Lower leg skin (tissue), 4 donors: ENCODE measurements around the gene USB1. TPM values are rescaled to one million over a fixed set of nuclear protein-coding genes. Genes with fewer than 3 reads are reported as not detected.

Source experiments
- DNase-seq, 2 donors: peaks; one replicate each; pipeline ENCODE4 v3.0.0-alpha.2; 2019; ENCODE audit warnings: low spot score in 2 of 2
- H3K4me3 ChIP-seq: fragments of 200-600 bp; sonication (generic); 2 replicates; pipeline ENCODE4 v1.5.1; 2017; ENCODE audit warnings: mild to moderate bottlenecking, low read depth; ENCODE audit not compliant: poor library complexity, severe bottlenecking
- POLR2A ChIP-seq, 2 donors: fragments of 450-650 bp; IDR thresholded peaks; one replicate each; pipeline ENCODE4 v1.6.1; 2016 to 2017; ENCODE audit warnings: antibody characterized with exemption in 2 of 2, mild to moderate bottlenecking in 1 of 2, moderate library complexity in 1 of 2
- WGBS, 2 donors: methylation state at CpG; one replicate each; pipeline ENCODE4 v1.1.5; 2018; 5-methylcytosine and 5-hydroxymethylcytosine counted together
- intact Hi-C: fragments of 100-400 bp; cut with DNase I; formaldehyde crosslinking; loops from one replicate; pipeline ENCODE4 v1.15.0; 2023; ENCODE audit warnings: low total_unique reads
- total RNA-seq, 4 donors: library from RNA; depleted of rRNA; stranded (reverse); fragments of >200 nt; gene quantifications; one replicate each; pipeline ENCODE4 v1.1.0, GENCODE V29; 2016
- TF ChIP-seq, protein P1 (sequence below), 3 donors: fragments of 450-650 bp; IDR thresholded peaks; one replicate each; pipeline ENCODE4 v1.5.1; 2016; ENCODE audit warnings: antibody characterized with exemption in 3 of 3, mild to moderate bottlenecking in 3 of 3, moderate library complexity in 2 of 3

The USB1 gene
- total RNA-seq, 4 donors from 2014 or later: 13.3 to 34.2 (median 23.3) TPM

DNA sequence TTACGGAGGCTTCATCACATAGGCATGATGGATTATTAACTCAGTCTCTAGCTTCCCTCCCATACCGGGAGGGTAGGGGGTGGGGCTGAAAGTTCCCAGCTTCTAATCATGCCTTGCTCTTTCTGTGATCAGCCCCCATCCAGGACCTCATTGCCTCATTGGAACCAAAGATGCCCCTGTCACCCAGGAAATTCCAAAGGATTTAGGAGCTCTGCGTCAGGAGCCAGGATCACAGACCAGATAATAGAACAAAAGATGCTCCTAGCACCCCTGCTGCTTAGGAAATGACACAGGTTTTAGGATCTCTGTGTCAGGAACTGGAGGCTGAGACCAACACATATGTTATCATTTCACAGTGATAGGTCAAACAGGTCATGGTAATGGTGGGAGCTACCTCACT is 9.7 kb downstream of the USB1 start:
- intact Hi-C loops: no loop called here
- no peak for DNase-seq
- no peak overlapping the region for H3K4me3 ChIP-seq
- no peak for TF ChIP-seq POLR2A (IDR thresholded peaks at IDR 0.05)
- TF ChIP-seq, protein P1, sequence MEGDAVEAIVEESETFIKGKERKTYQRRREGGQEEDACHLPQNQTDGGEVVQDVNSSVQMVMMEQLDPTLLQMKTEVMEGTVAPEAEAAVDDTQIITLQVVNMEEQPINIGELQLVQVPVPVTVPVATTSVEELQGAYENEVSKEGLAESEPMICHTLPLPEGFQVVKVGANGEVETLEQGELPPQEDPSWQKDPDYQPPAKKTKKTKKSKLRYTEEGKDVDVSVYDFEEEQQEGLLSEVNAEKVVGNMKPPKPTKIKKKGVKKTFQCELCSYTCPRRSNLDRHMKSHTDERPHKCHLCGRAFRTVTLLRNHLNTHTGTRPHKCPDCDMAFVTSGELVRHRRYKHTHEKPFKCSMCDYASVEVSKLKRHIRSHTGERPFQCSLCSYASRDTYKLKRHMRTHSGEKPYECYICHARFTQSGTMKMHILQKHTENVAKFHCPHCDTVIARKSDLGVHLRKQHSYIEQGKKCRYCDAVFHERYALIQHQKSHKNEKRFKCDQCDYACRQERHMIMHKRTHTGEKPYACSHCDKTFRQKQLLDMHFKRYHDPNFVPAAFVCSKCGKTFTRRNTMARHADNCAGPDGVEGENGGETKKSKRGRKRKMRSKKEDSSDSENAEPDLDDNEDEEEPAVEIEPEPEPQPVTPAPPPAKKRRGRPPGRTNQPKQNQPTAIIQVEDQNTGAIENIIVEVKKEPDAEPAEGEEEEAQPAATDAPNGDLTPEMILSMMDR (IDR thresholded peaks at IDR 0.05): no peak
- 88 to 90% methylated on average over 3 of the region's 3 CpGs for WGBS, 2 donors

DNA sequence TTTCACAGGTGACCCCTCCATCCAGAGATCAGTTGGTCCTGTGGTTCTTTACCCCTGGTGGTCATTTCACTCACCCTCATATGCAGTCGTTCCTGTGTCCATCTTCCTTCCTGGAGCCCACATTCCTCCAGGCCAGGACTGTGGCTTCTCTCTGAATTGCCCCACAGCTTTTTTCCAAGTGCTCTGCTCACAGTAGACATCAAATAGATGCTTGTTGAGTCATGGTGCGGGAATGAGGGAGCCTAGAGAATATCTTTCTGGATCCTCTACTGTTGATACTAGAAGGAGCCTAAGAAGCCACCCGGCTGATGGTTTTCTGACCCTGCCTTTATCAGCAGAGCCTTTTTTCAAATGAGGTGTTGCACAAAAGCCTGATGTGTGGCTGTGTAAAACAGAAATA is 10.4 kb downstream of the USB1 start:
- 80 to 85% methylated on average over 3 of the region's 3 CpGs for WGBS, 2 donors
- intact Hi-C loops: no loop called here
- H3K4me3 ChIP-seq: no peak overlapping the region
- DNase-seq: no peak
- TF ChIP-seq POLR2A (IDR thresholded peaks at IDR 0.05): no peak
- TF ChIP-seq, protein P1 (IDR thresholded peaks at IDR 0.05): no peak

DNA sequence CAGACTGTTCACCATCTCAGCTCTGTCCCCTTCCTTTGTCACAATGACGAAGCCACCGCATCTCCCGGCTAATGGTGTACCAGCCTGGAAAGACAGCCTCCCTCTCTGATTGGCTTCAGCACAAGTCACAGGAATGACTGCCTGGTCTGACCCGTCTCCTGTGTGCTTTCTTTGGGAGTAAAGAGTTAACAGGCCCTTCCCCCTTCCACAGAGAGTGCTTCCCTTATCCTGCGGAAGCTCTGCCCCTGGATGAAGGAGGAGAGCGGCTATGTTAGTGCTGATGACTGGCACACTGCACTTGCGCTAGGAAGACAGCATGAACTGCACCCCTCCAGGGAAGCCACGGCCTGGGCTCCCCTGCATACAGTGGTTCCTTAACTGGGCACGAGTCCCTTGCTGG is 11.3 kb downstream of the USB1 start:
- TF ChIP-seq POLR2A (IDR thresholded peaks at IDR 0.05): no peak
- TF ChIP-seq, protein P1 (IDR thresholded peaks at IDR 0.05): no peak
- 81 to 89% methylated on average over 8 to 9 of the region's 9 CpGs for WGBS, 2 donors
- no peak overlapping the region for H3K4me3 ChIP-seq
- intact Hi-C loops: no loop called here
- no peak for DNase-seq

DNA sequence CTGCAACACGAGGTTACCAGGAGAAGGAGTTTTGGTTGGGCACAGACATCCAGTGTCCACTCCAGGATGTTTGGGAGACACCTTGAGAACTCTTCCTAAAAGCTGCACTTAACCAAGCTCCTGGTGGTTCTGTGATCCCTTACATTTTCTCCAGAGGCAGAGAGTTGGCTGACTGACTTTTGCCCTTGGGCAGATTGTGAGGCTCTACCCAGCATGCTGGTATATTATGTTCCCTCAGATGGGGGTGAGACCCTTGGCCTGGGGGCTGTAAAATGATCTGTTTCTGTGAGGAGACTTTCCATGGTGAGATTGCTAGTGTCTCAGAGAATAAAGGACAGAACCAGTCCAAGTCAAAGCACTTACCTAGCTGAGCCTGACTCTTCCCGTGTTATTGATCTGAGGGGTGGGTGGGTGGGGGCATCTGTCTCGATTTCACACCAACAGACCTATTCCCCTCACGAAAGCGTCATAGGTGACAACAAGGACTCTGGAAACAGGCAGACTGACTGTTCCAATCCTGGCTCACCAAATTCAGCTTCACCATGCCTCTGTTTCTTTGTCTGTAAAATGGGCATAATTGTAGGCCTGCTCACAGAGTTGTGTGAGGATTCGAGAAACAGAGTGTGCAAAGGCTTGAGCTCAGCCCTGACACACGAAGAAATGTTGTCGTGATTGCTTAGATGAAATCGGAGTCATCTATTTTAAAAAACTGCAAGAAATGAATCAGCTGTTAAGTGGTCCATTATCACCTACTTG is 12.2 kb downstream of the USB1 start:
- 88 to 94% methylated on average over 9 of the region's 9 CpGs for WGBS, 2 donors
- H3K4me3 ChIP-seq: no peak overlapping the region
- TF ChIP-seq, protein P1 (IDR thresholded peaks at IDR 0.05): no peak
- TF ChIP-seq POLR2A (IDR thresholded peaks at IDR 0.05): no peak
- intact Hi-C loops: no loop called here
- no peak for DNase-seq

DNA sequence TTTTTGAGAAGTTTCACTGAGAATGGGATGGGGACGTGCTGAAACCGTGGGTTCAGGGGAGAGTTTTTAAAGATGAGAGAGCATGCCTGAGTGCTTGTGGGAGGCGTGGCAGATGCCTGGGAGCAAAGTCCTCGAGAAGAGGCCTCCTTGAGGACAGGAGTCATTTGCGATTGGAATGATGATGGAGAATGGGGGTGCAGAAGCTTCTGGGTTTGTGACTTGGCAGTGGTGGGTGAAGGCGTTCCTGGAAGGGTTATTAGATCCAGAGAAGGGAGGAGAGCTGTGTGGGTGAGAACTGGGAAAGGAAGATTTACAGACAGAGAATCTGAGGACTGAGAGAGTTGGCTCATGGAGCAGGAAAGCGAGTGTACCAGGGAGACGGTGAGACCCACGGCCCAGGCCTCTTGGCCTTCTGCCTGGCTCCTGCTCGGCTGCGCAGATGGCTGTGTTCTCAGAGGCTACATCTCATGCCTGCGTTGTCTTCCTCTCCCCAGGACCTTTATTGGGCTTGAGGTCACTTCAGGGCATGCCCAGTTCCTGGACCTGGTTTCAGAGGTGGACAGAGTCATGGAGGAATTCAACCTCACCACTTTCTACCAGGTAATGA is 15.7 kb downstream of the USB1 start:
- no peak for DNase-seq
- intact Hi-C loops: loop anchor here (5.0 kb wide), 1 partner anchor 240 kb away; no protein-coding TSS in a partner anchor
- H3K4me3 ChIP-seq: no peak overlapping the region
- TF ChIP-seq POLR2A (IDR thresholded peaks at IDR 0.05): no peak
- TF ChIP-seq, protein P1 (IDR thresholded peaks at IDR 0.05): no peak
- WGBS, 2 donors: 45 to 56% methylated on average over 12 of the region's 12 CpGs
